ENCODE data around the gene CYP26B1. TPM values are rescaled to one million over a fixed set of nuclear protein-coding genes. Genes with fewer than 3 reads are reported as not detected.

Gene CYP26B1
- polyA plus RNA-seq, 3 donors from 2014 or later: not detected

GRCh38 chr2:72112401-72112800 lies 35.3 kb downstream of the CYP26B1 start:
- DNase-seq: no peak
- Mint-ChIP-seq H3K4me1 (no peaks in the 10 kb centered on the region), H3K4me3 (no peak overlapping the region), H3K27ac (no peak overlapping the region), H3K9me3 (peaks cover 0 to 3% (median 0%) of the 10 kb centered on the region in 6 donors), H3K36me3 (no peaks in the 10 kb centered on the region), H3K27me3 (ENCODE audit: low read depth in 3 of 3) (peaks cover 2 to 5% (median 3%) of the 10 kb centered on the region in 3 donors)

- H3K27me3 Mint-ChIP-seq (ENCODE audit: low read depth in 3 of 3): peaks cover 2 to 5% (median 3%) of the 10 kb centered on the region in 3 donors
- H3K4me3 Mint-ChIP-seq: no peak overlapping the region
- H3K4me1 Mint-ChIP-seq: no peaks in the 10 kb centered on the region
- no peak overlapping the region for H3K27ac Mint-ChIP-seq
- H3K36me3 Mint-ChIP-seq: no peaks in the 10 kb centered on the region
- peaks cover 0 to 3% (median 0%) of the 10 kb centered on the region in 6 donors for H3K9me3 Mint-ChIP-seq
- no peak for DNase-seq
Observed at GRCh38 chr2:72111061-72111460, 36.6 kb downstream of the CYP26B1 start.

GRCh38 chr2:72109904-72110303 lies 37.8 kb downstream of the CYP26B1 start:
- H3K9me3 Mint-ChIP-seq: peaks cover 0 to 3% (median 0%) of the 10 kb centered on the region in 6 donors
- no peaks in the 10 kb centered on the region for H3K36me3 Mint-ChIP-seq
- H3K4me3 Mint-ChIP-seq: no peak overlapping the region
- no peak overlapping the region for H3K27ac Mint-ChIP-seq
- H3K4me1 Mint-ChIP-seq: no peaks in the 10 kb centered on the region
- H3K27me3 Mint-ChIP-seq (ENCODE audit: low read depth in 3 of 3): peaks cover 2 to 5% (median 3%) of the 10 kb centered on the region in 3 donors
- no peak for DNase-seq

- no peak for DNase-seq
- Mint-ChIP-seq H3K36me3 (no peaks in the 10 kb centered on the region), H3K27ac (no peak overlapping the region), H3K4me1 (no peaks in the 10 kb centered on the region), H3K9me3 (peaks cover 0 to 3% (median 0%) of the 10 kb centered on the region in 6 donors), H3K4me3 (no peak overlapping the region), H3K27me3 (ENCODE audit: low read depth in 3 of 3) (peaks cover 2 to 5% (median 3%) of the 10 kb centered on the region in 3 donors)
Observed at GRCh38 chr2:72109291-72109690, 38.4 kb downstream of the CYP26B1 start.

GRCh38 chr2:72108121-72108520 lies 39.5 kb downstream of the CYP26B1 start:
- Mint-ChIP-seq H3K36me3 (no peaks in the 10 kb centered on the region), H3K27ac (no peak overlapping the region), H3K9me3 (peaks cover 0 to 3% (median 0%) of the 10 kb centered on the region in 6 donors), H3K4me3 (no peak overlapping the region), H3K27me3 (ENCODE audit: low read depth in 3 of 3) (peaks cover 2 to 5% (median 3%) of the 10 kb centered on the region in 3 donors), H3K4me1 (no peaks in the 10 kb centered on the region)
- DNase-seq: no peak

GRCh38 chr2:72106978-72107377 lies 40.7 kb downstream of the CYP26B1 start:
- Mint-ChIP-seq H3K27me3 (ENCODE audit: low read depth in 3 of 3) (peaks cover 3 to 5% (median 3%) of the 10 kb centered on the region in 3 donors), H3K36me3 (no peaks in the 10 kb centered on the region), H3K9me3 (no peaks in the 10 kb centered on the region), H3K27ac (no peak overlapping the region), H3K4me3 (no peak overlapping the region), H3K4me1 (no peaks in the 10 kb centered on the region)
- DNase-seq: no peak

GRCh38 chr2:72104821-72105588 lies 42.7 kb downstream of the CYP26B1 start:
- Mint-ChIP-seq H3K4me1 (no peaks in the 10 kb centered on the region), H3K4me3 (no peak overlapping the region), H3K9me3 (no peaks in the 10 kb centered on the region), H3K36me3 (no peaks in the 10 kb centered on the region), H3K27ac (no peak overlapping the region), H3K27me3 (ENCODE audit: low read depth in 3 of 3) (peaks cover 2 to 5% (median 3%) of the 10 kb centered on the region in 3 donors)
- DNase-seq: no peak

GRCh38 chr2:72103690-72104089 lies 44.0 kb downstream of the CYP26B1 start:
- Mint-ChIP-seq H3K27ac (no peak overlapping the region), H3K4me3 (no peak overlapping the region), H3K27me3 (ENCODE audit: low read depth in 3 of 3) (peaks cover 0 to 5% (median 4%) of the 10 kb centered on the region in 3 donors), H3K4me1 (no peaks in the 10 kb centered on the region), H3K9me3 (no peaks in the 10 kb centered on the region), H3K36me3 (no peaks in the 10 kb centered on the region)
- DNase-seq: no peak

- DNase-seq: no peak
- Mint-ChIP-seq H3K9me3 (no peaks in the 10 kb centered on the region), H3K4me1 (no peaks in the 10 kb centered on the region), H3K27ac (no peak overlapping the region), H3K4me3 (no peak overlapping the region), H3K27me3 (ENCODE audit: low read depth in 3 of 3) (peaks cover 0 to 5% (median 4%) of the 10 kb centered on the region in 3 donors), H3K36me3 (no peaks in the 10 kb centered on the region)
Observed at GRCh38 chr2:72103161-72103560, 44.5 kb downstream of the CYP26B1 start.

- Mint-ChIP-seq H3K27ac (no peak overlapping the region), H3K36me3 (no peaks in the 10 kb centered on the region), H3K4me1 (no peaks in the 10 kb centered on the region), H3K4me3 (no peak overlapping the region), H3K9me3 (no peaks in the 10 kb centered on the region), H3K27me3 (ENCODE audit: low read depth in 3 of 3) (peaks cover 2 to 10% (median 6%) of the 10 kb centered on the region in 3 donors)
- no peak for DNase-seq
Observed at GRCh38 chr2:72098935-72099334, 48.7 kb downstream of the CYP26B1 start.

GRCh38 chr2:72097276-72097675 lies 50.4 kb downstream of the CYP26B1 start:
- peaks cover 0 to 3% (median 0%) of the 10 kb centered on the region in 6 donors for H3K9me3 Mint-ChIP-seq
- no peak overlapping the region for H3K4me3 Mint-ChIP-seq
- no peaks in the 10 kb centered on the region for H3K4me1 Mint-ChIP-seq
- H3K36me3 Mint-ChIP-seq: no peaks in the 10 kb centered on the region
- DNase-seq: no peak
- H3K27me3 Mint-ChIP-seq (ENCODE audit: low read depth in 3 of 3): peaks cover 3 to 6% (median 6%) of the 10 kb centered on the region in 3 donors
- H3K27ac Mint-ChIP-seq: no peak overlapping the region

GRCh38 chr2:72096181-72096580 lies 51.5 kb downstream of the CYP26B1 start:
- Mint-ChIP-seq H3K27ac (no peak overlapping the region), H3K4me3 (no peak overlapping the region), H3K36me3 (no peaks in the 10 kb centered on the region), H3K27me3 (ENCODE audit: low read depth in 3 of 3) (peaks cover 3 to 6% (median 6%) of the 10 kb centered on the region in 3 donors), H3K4me1 (no peaks in the 10 kb centered on the region), H3K9me3 (peaks cover 0 to 3% (median 0%) of the 10 kb centered on the region in 6 donors)
- no peak for DNase-seq

- peaks cover 0 to 3% (median 0%) of the 10 kb centered on the region in 6 donors for H3K9me3 Mint-ChIP-seq
- peaks cover 3 to 6% (median 6%) of the 10 kb centered on the region in 3 donors for H3K27me3 Mint-ChIP-seq (ENCODE audit: low read depth in 3 of 3)
- H3K4me3 Mint-ChIP-seq: no peak overlapping the region
- no peaks in the 10 kb centered on the region for H3K4me1 Mint-ChIP-seq
- no peak for DNase-seq
- H3K36me3 Mint-ChIP-seq: no peaks in the 10 kb centered on the region
- no peak overlapping the region for H3K27ac Mint-ChIP-seq
Observed at GRCh38 chr2:72095364-72095763, 52.3 kb downstream of the CYP26B1 start.

GRCh38 chr2:72094701-72095100 lies 53.0 kb downstream of the CYP26B1 start:
- H3K36me3 Mint-ChIP-seq: no peaks in the 10 kb centered on the region
- H3K9me3 Mint-ChIP-seq: peaks cover 0 to 3% (median 0%) of the 10 kb centered on the region in 6 donors
- DNase-seq: no peak
- H3K4me3 Mint-ChIP-seq: no peak overlapping the region
- H3K4me1 Mint-ChIP-seq: no peaks in the 10 kb centered on the region
- peaks cover 3 to 8% (median 4%) of the 10 kb centered on the region in 3 donors for H3K27me3 Mint-ChIP-seq (ENCODE audit: low read depth in 3 of 3)
- H3K27ac Mint-ChIP-seq: no peak overlapping the region
